Muscle of leg (tissue), 11 donors: ENCODE results near the gene DLK1. TPM values are rescaled to one million over a fixed set of nuclear protein-coding genes. Genes with fewer than 3 reads are reported as not detected.
A peak's percentile ranks its signal among the peaks of the same experiment; 100 is the strongest.

Experiments
- DNase-seq: peaks from one replicate; pipeline ENCODE4 v3.0.0; 2013
- H3K27ac ChIP-seq: one replicate; pipeline ENCODE4 v1.5.1; 2013; ENCODE audit warnings: mild to moderate bottlenecking, low read length, control low read depth
- H3K27me3 ChIP-seq: one replicate; pipeline ENCODE4 v1.6.1; 2013; ENCODE audit warnings: low read length; ENCODE audit not compliant: control insufficient read depth, insufficient read depth
- H3K36me3 ChIP-seq: one replicate; pipeline ENCODE4 v1.6.1; 2013; ENCODE audit warnings: low read length; ENCODE audit not compliant: control insufficient read depth, insufficient read depth
- H3K4me1 ChIP-seq: one replicate; pipeline ENCODE4 v1.6.1; 2013; ENCODE audit warnings: low read length; ENCODE audit not compliant: control insufficient read depth, insufficient read depth
- H3K4me3 ChIP-seq: one replicate; pipeline ENCODE4 v1.5.1; 2013; ENCODE audit warnings: low read length, control low read depth
- H3K9me3 ChIP-seq: replicated peaks from 2 replicates; pipeline ENCODE4 v1.6.1; 2013; ENCODE audit warnings: low read depth, low read length; ENCODE audit not compliant: control insufficient read depth
- WGBS: methylation state at CpG from one replicate; pipeline ENCODE4 v1.1.5; 2013; ENCODE audit warnings: missing lambda C conversion rate; ENCODE audit not compliant: insufficient coverage; 5-methylcytosine and 5-hydroxymethylcytosine counted together
- polyA plus RNA-seq, 8 donors: library from polyadenylated mRNA; unstranded; fragments of 120-200 nt; gene quantifications; one replicate each; pipeline versions ENCODE4 v1.2.1 to v1.2.3, GENCODE V29; 2013; ENCODE audit warnings: inconsistent platforms in 1 of 8, low replicate concordance in 1 of 8; ENCODE audit not compliant: insufficient read length in 8 of 8, insufficient read depth in 1 of 8
- total RNA-seq: library from RNA; stranded (reverse); fragments of 120-200 nt; gene quantifications from one replicate; pipeline ENCODE4 v1.2.4, GENCODE V29; 2013

The DLK1 gene
- total and polyA plus RNA-seq, 9 donors: 377 to 2,540 (median 2,140) TPM

GRCh38 chr14:100723135-100723829, 3.4 kb upstream of the DLK1 start:
- Histone ChIP-seq H3K4me3 (no peak overlapping the region), H3K4me1 (peaks cover 57% of the 10 kb centered on the region), H3K9me3 (no peaks in the 10 kb centered on the region), H3K27ac (peak overlapping the region; percentile 52), H3K27me3 (peaks cover 37% of the 10 kb centered on the region), H3K36me3 (peaks cover 4% of the 10 kb centered on the region)
- 28% methylated on average over 12 of the region's 21 CpGs for WGBS
- no peak for DNase-seq

GRCh38 chr14:100723830-100724437, 2.8 kb upstream of the DLK1 start:
- Histone ChIP-seq H3K27ac (peak overlapping the region; percentile 52), H3K9me3 (no peaks in the 10 kb centered on the region), H3K27me3 (peaks cover 42% of the 10 kb centered on the region), H3K4me3 (no peak overlapping the region), H3K36me3 (peaks cover 8% of the 10 kb centered on the region), H3K4me1 (peaks cover 52% of the 10 kb centered on the region)
- 67% methylated on average over 9 of the region's 14 CpGs for WGBS
- no peak for DNase-seq

GRCh38 chr14:100724536-100724935, 2.2 kb upstream of the DLK1 start:
- no peak for DNase-seq
- peaks cover 14% of the 10 kb centered on the region for H3K36me3 ChIP-seq
- H3K27me3 ChIP-seq: peaks cover 48% of the 10 kb centered on the region
- no peak overlapping the region for H3K4me3 ChIP-seq
- no peak overlapping the region for H3K27ac ChIP-seq
- no peaks in the 10 kb centered on the region for H3K9me3 ChIP-seq
- H3K4me1 ChIP-seq: peaks cover 53% of the 10 kb centered on the region
- 92% methylated on average over 2 of the region's 4 CpGs for WGBS

GRCh38 chr14:100725587-100726387, 905 bp upstream of the DLK1 start:
- Histone ChIP-seq H3K4me1 (peaks cover 62% of the 10 kb centered on the region), H3K36me3 (peaks cover 26% of the 10 kb centered on the region), H3K27me3 (peaks cover 59% of the 10 kb centered on the region), H3K27ac (peak overlapping the region; percentile 49), H3K4me3 (peak overlapping the region; percentile 30), H3K9me3 (no peaks in the 10 kb centered on the region)
- 86% methylated on average over 23 of the region's 33 CpGs for WGBS
- no peak for DNase-seq

GRCh38 chr14:100727086-100727872, 587 bp downstream of the DLK1 start:
- Histone ChIP-seq H3K27ac (peak overlapping the region; percentile 59), H3K9me3 (no peaks in the 10 kb centered on the region), H3K4me1 (peaks cover 74% of the 10 kb centered on the region), H3K36me3 (peaks cover 40% of the 10 kb centered on the region), H3K4me3 (peak overlapping the region; percentile 82), H3K27me3 (peaks cover 61% of the 10 kb centered on the region)
- DNase-seq: no peak
- WGBS: 5% methylated on average over 40 of the region's 47 CpGs

GRCh38 chr14:100727873-100728240, 1.2 kb downstream of the DLK1 start:
- H3K27ac ChIP-seq: peak overlapping the region; percentile 59
- peaks cover 70% of the 10 kb centered on the region for H3K4me1 ChIP-seq
- H3K36me3 ChIP-seq: peaks cover 45% of the 10 kb centered on the region
- peak overlapping the region; percentile 82 for H3K4me3 ChIP-seq
- peaks cover 58% of the 10 kb centered on the region for H3K27me3 ChIP-seq
- WGBS: 28% methylated on average over 5 of the region's 12 CpGs
- no peak for DNase-seq
- no peaks in the 10 kb centered on the region for H3K9me3 ChIP-seq

- peak overlapping the region; percentile 57 for H3K27ac ChIP-seq
- peaks cover 55% of the 10 kb centered on the region for H3K27me3 ChIP-seq
- peak overlapping the region; percentile 82 for H3K4me3 ChIP-seq
- H3K4me1 ChIP-seq: peaks cover 64% of the 10 kb centered on the region
- no peak for DNase-seq
- peaks cover 55% of the 10 kb centered on the region for H3K36me3 ChIP-seq
- WGBS: 43% methylated on average over 9 of the region's 13 CpGs
- no peaks in the 10 kb centered on the region for H3K9me3 ChIP-seq
Observed at GRCh38 chr14:100728962-100729361, 2.3 kb downstream of the DLK1 start.

- Histone ChIP-seq H3K27me3 (peaks cover 53% of the 10 kb centered on the region), H3K4me3 (no peak overlapping the region), H3K9me3 (no peaks in the 10 kb centered on the region), H3K4me1 (peaks cover 55% of the 10 kb centered on the region), H3K27ac (peak overlapping the region; percentile 66), H3K36me3 (peaks cover 64% of the 10 kb centered on the region)
- no peak for DNase-seq
- 41% methylated on average over 7 of the region's 7 CpGs for WGBS
Observed at GRCh38 chr14:100729982-100730381, 3.3 kb downstream of the DLK1 start.

GRCh38 chr14:100730581-100730980, 3.9 kb downstream of the DLK1 start:
- DNase-seq: no peak
- Histone ChIP-seq H3K27me3 (peaks cover 48% of the 10 kb centered on the region), H3K4me1 (peaks cover 51% of the 10 kb centered on the region), H3K27ac (peak overlapping the region; percentile 66), H3K9me3 (no peaks in the 10 kb centered on the region), H3K4me3 (no peak overlapping the region), H3K36me3 (peaks cover 70% of the 10 kb centered on the region)
- 40% methylated on average over 10 of the region's 15 CpGs for WGBS
